H9 (cell line): Measurements from ENCODE around the gene S1PR3. TPM values are rescaled to one million over a fixed set of nuclear protein-coding genes. Genes with fewer than 3 reads are reported as not detected.

Source experiments
- DNase-seq: peaks from one replicate; pipeline ENCODE4 v3.0.0-alpha.2; 2017
- H2AFZ ChIP-seq: one replicate; pipeline ENCODE4 v1.6.1; 2013; ENCODE audit warnings: mild to moderate bottlenecking, low read length, control low read depth, moderate library complexity
- H2AK5ac ChIP-seq: 2 replicates; pipeline ENCODE4 v1.6.1; 2013; ENCODE audit warnings: low read length, control low read depth, mixed read lengths; ENCODE audit not compliant: insufficient read length
- H2BK120ac ChIP-seq: one replicate; pipeline ENCODE4 v1.6.1; 2013; ENCODE audit warnings: low read depth, mild to moderate bottlenecking, low read length, control low read depth, inconsistent platforms; ENCODE audit not compliant: poor library complexity, severe bottlenecking
- H2BK12ac ChIP-seq: 2 replicates; pipeline ENCODE4 v1.6.1; 2013; ENCODE audit warnings: low read length, control low read depth, mixed read lengths, low read depth; ENCODE audit not compliant: insufficient read length
- H2BK15ac ChIP-seq: 2 replicates; pipeline ENCODE4 v1.6.1; 2013; ENCODE audit warnings: low read depth, low read length, control low read depth
- H2BK20ac ChIP-seq: one replicate; pipeline ENCODE4 v1.6.1; 2013; ENCODE audit warnings: low read depth, mild to moderate bottlenecking, low read length, control low read depth, inconsistent platforms; ENCODE audit not compliant: poor library complexity, severe bottlenecking
- H2BK5ac ChIP-seq: 2 replicates; pipeline ENCODE4 v1.6.1; 2013; ENCODE audit warnings: low read length, control low read depth, mixed read lengths; ENCODE audit not compliant: insufficient read length
- H3K14ac ChIP-seq: 2 replicates; pipeline ENCODE4 v1.6.1; 2013; ENCODE audit warnings: low read length, control low read depth; ENCODE audit not compliant: insufficient read depth
- H3K18ac ChIP-seq: 2 replicates; pipeline ENCODE4 v1.6.1; 2013; ENCODE audit warnings: low read depth, mild to moderate bottlenecking, mixed read lengths, low read length, control low read depth; ENCODE audit not compliant: insufficient read length
- H3K23ac ChIP-seq: 2 replicates; pipeline ENCODE4 v1.6.1; 2013; ENCODE audit warnings: low read length, control low read depth, mixed read lengths, low read depth; ENCODE audit not compliant: insufficient read length
- H3K23me2 ChIP-seq: 2 replicates; pipeline ENCODE4 v1.6.1; 2013; ENCODE audit warnings: low read depth, mild to moderate bottlenecking, mixed read lengths, low read length, control low read depth; ENCODE audit not compliant: insufficient read length, poor library complexity, severe bottlenecking
- H3K27ac ChIP-seq: 2 replicates; pipeline ENCODE4 v1.5.1; 2013; ENCODE audit warnings: low read length, control low read depth, mixed read lengths, low read depth; ENCODE audit not compliant: insufficient read length
- H3K27me3 ChIP-seq: 2 replicates; pipeline ENCODE4 v1.6.1; 2013; ENCODE audit warnings: low read length, control low read depth, inconsistent platforms; ENCODE audit not compliant: insufficient read depth
- H3K4ac ChIP-seq: 2 replicates; pipeline ENCODE4 v1.6.1; 2013; ENCODE audit warnings: low read depth, mild to moderate bottlenecking, control low read depth, inconsistent platforms, low read length, moderate library complexity
- H3K4me1 ChIP-seq: 2 replicates; pipeline ENCODE4 v1.6.1; 2013; ENCODE audit warnings: low read length, control low read depth, inconsistent platforms; ENCODE audit not compliant: insufficient read depth
- H3K4me2 ChIP-seq: 2 replicates; pipeline ENCODE4 v1.6.1; 2013; ENCODE audit warnings: low read length, control low read depth, mixed read lengths; ENCODE audit not compliant: insufficient read length, insufficient read depth
- H3K56ac ChIP-seq: 2 replicates; pipeline ENCODE4 v1.6.1; 2013; ENCODE audit warnings: low read depth, mild to moderate bottlenecking, mixed read lengths, low read length, control low read depth; ENCODE audit not compliant: insufficient read length
- H3K79me1 ChIP-seq: 2 replicates; pipeline ENCODE4 v1.6.1; 2013; ENCODE audit warnings: low read depth, mild to moderate bottlenecking, moderate library complexity, low read length, control low read depth, inconsistent platforms; ENCODE audit not compliant: insufficient read depth, poor library complexity, severe bottlenecking
- H3K79me2 ChIP-seq: 2 replicates; pipeline ENCODE4 v1.6.1; 2013; ENCODE audit warnings: low read length, control low read depth, inconsistent platforms; ENCODE audit not compliant: insufficient read depth
- H3K9ac ChIP-seq: 2 replicates; pipeline ENCODE4 v1.6.1; 2013; ENCODE audit warnings: low read length, control low read depth, mixed read lengths; ENCODE audit not compliant: insufficient read length; ENCODE audit errors: extremely low read depth
- H3K9me3 ChIP-seq: one replicate; pipeline ENCODE4 v1.6.1; 2013; ENCODE audit warnings: low read depth, low read length, inconsistent platforms; ENCODE audit not compliant: control insufficient read depth
- H3T11ph ChIP-seq: one replicate; pipeline ENCODE4 v1.6.1; 2013; ENCODE audit warnings: mild to moderate bottlenecking, low read length, control low read depth, inconsistent platforms
- H4K20me1 ChIP-seq: one replicate; pipeline ENCODE4 v1.6.1; 2013; ENCODE audit not compliant: control insufficient read depth, insufficient read length, insufficient read depth
- H4K5ac ChIP-seq: 2 replicates; pipeline ENCODE4 v1.6.1; 2013; ENCODE audit warnings: low read depth, mild to moderate bottlenecking, mixed read lengths, low read length, control low read depth; ENCODE audit not compliant: insufficient read length
- H4K8ac ChIP-seq: replicated peaks from 2 replicates; pipeline ENCODE4 v1.6.1; 2013; ENCODE audit warnings: low read length, control low read depth, mixed read lengths, low read depth; ENCODE audit not compliant: insufficient read length
- H4K91ac ChIP-seq: 2 replicates; pipeline ENCODE4 v1.6.1; 2013; ENCODE audit warnings: low read depth, mild to moderate bottlenecking, moderate library complexity, mixed read lengths, low read length, control low read depth; ENCODE audit not compliant: insufficient read length
- H3K27ac Mint-ChIP-seq, 3 experiments: 2 replicates in 2 of 3; 3 replicates in 1 of 3; pipeline ENCODE4 v1.8.0; 2020 to 2021; ENCODE audit warnings: mixed read lengths in 3 of 3, mild to moderate bottlenecking in 1 of 3, moderate library complexity in 1 of 3
- H3K27me3 Mint-ChIP-seq: 2 replicates; pipeline ENCODE4 v1.8.0; 2021; ENCODE audit warnings: low read depth, mild to moderate bottlenecking, moderate library complexity, mixed read lengths
- H3K36me3 Mint-ChIP-seq, 3 experiments: 2 replicates in 2 of 3; 3 replicates in 1 of 3; pipeline ENCODE4 v1.8.0; 2020 to 2021; ENCODE audit warnings: low read depth in 3 of 3, mixed read lengths in 3 of 3; ENCODE audit not compliant: insufficient read depth in 1 of 3
- H3K4me1 Mint-ChIP-seq, 2 experiments: 2 replicates each; pipeline ENCODE4 v1.8.0; 2020; ENCODE audit warnings: mixed read lengths in 2 of 2
- H3K4me3 Mint-ChIP-seq, 2 experiments: 2 replicates in 1 of 2; 3 replicates in 1 of 2; pipeline ENCODE4 v1.8.0; 2020 to 2021; ENCODE audit warnings: mild to moderate bottlenecking in 2 of 2, mixed read lengths in 2 of 2, moderate library complexity in 1 of 2
- H3K9me3 Mint-ChIP-seq, 2 experiments: 2 replicates in 1 of 2; 3 replicates in 1 of 2; pipeline ENCODE4 v1.8.0; 2020; ENCODE audit warnings: mild to moderate bottlenecking in 2 of 2, mixed read lengths in 2 of 2, moderate library complexity in 1 of 2
- total RNA-seq: library from RNA; stranded (reverse); gene quantifications from 2 replicates; pipeline ENCODE4 v1.2.1, GENCODE V29; 2021
- TF ChIP-seq, protein P1 (sequence below): fragments of 200-600 bp; sonication (generic); conservative IDR thresholded peaks from 3 replicates; pipeline ENCODE4 v1.8.0; 2021; ENCODE audit warnings: antibody characterized with exemption, mild to moderate bottlenecking

The S1PR3 gene
- total RNA-seq, 1 experiment from 2014 or later: 3.3 TPM

DNA sequence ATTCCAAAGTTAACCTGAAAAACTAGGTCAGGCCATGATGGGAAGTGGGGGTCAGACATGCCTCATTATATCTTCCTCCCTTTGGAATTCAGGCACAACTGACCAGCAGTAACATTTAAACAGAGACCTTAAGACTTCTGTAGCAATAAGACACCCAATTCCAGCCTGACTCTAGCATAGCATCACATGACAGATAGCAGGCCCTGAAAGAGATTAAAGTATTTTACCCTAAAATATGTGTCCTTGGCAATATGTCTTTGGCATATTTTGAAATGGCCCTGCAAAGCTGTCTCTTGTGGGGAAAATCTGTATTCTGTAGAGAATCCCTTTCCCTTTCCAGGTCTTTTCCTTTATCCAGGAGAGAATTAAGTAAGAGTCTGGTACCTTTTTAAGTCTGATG is 34.3 kb downstream of the S1PR3 start:
- peaks cover 0 to 11% (median 3%) of the 10 kb centered on the region in 3 experiments; a peak in 4 of 7 replicates for H3K36me3 Mint-ChIP-seq
- Histone ChIP-seq H3T11ph (no peak overlapping the region), H3K9me3 (no peaks in the 10 kb centered on the region), H3K23ac (no peak overlapping the region), H3K4me1 (peaks cover 7% of the 10 kb centered on the region; the same call in 1 of the 2 replicates), H3K79me1 (no peaks in the 10 kb centered on the region), H2AK5ac (no peak overlapping the region), H3K9ac (no peak overlapping the region), H4K20me1 (no peaks in the 10 kb centered on the region), H3K18ac (no peak overlapping the region), H3K14ac (no peak overlapping the region), H3K79me2 (no peaks in the 10 kb centered on the region), H2BK20ac (no peak overlapping the region), H2BK5ac (no peak overlapping the region), H4K8ac (no peak overlapping the region), H3K56ac (no peak overlapping the region), H2BK12ac (no peak overlapping the region), H4K91ac (no peak overlapping the region), H3K4ac (no peak overlapping the region), H3K27me3 (no peaks in the 10 kb centered on the region), H2AFZ (no peak overlapping the region), H3K4me2 (no peak overlapping the region), H2BK15ac (no peak overlapping the region), H3K23me2 (no peaks in the 10 kb centered on the region), H2BK120ac (no peak overlapping the region), H3K27ac (no peak overlapping the region), H4K5ac (no peak overlapping the region)
- H3K9me3 Mint-ChIP-seq: peaks cover 5 to 12% of the 10 kb centered on the region in 2 experiments
- DNase-seq: no peak
- peaks cover 15 to 18% of the 10 kb centered on the region in 2 experiments for H3K4me1 Mint-ChIP-seq
- peaks cover 1% of the 10 kb centered on the region; the same call in 1 of the 2 replicates for H3K27me3 Mint-ChIP-seq
- H3K27ac Mint-ChIP-seq: no peak overlapping the region; a peak in 1 of 7 replicates
- H3K4me3 Mint-ChIP-seq: no peak overlapping the region
- TF ChIP-seq, protein P1, sequence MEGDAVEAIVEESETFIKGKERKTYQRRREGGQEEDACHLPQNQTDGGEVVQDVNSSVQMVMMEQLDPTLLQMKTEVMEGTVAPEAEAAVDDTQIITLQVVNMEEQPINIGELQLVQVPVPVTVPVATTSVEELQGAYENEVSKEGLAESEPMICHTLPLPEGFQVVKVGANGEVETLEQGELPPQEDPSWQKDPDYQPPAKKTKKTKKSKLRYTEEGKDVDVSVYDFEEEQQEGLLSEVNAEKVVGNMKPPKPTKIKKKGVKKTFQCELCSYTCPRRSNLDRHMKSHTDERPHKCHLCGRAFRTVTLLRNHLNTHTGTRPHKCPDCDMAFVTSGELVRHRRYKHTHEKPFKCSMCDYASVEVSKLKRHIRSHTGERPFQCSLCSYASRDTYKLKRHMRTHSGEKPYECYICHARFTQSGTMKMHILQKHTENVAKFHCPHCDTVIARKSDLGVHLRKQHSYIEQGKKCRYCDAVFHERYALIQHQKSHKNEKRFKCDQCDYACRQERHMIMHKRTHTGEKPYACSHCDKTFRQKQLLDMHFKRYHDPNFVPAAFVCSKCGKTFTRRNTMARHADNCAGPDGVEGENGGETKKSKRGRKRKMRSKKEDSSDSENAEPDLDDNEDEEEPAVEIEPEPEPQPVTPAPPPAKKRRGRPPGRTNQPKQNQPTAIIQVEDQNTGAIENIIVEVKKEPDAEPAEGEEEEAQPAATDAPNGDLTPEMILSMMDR: no peak
